Uterus (tissue), 2 donors: ENCODE measurements around the gene C10orf90.

ENCODE experiments used
- CTCF ChIP-seq, 4 experiments: fragments of 200-600 bp in 2 of 4; fragments of 450-650 bp in 2 of 4; sonication (generic) in 2 of 4; IDR thresholded peaks; one replicate each; pipeline ENCODE4 v1.5.1; 2016 to 2019; ENCODE audit warnings: antibody characterized with exemption in 4 of 4, mild to moderate bottlenecking in 2 of 4, moderate library complexity in 1 of 4
- POLR2A ChIP-seq, 2 donors: fragments of 450-650 bp; IDR thresholded peaks; one replicate each; pipeline ENCODE4 v1.6.1; 2016; ENCODE audit warnings: antibody characterized with exemption in 2 of 2, mild to moderate bottlenecking in 1 of 2, moderate library complexity in 1 of 2

- TF ChIP-seq CTCF (IDR thresholded peaks at IDR 0.05) (no peak), POLR2A (IDR thresholded peaks at IDR 0.05) (no peak)
Observed at GRCh38 chr10:126616737-126617136, 53.8 kb downstream of the C10orf90 start.
